Measurements from ENCODE around the gene AKR1E2.

The AKR1E2 gene

DNA sequence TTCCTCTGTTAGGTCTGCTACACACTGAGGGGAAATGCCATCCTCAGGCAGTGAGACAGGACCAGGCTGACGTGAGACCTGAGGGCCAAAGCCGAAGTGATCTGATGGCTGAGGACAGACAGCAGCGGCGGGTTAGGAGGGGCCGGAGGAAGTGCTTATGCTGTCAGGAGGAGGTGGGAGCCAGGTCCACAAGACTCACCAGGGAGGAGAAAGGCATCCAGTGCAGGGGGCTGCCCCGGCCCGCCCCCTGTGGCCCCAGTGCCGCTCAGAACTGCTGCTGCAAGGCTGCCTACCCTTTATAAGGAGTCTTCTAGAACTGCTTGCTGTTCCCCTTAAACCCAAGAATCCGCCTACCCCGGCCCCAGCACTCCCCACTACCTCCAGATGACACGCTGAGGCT is 19.8 kb downstream of the AKR1E2 start:
- no peak for DNase-seq (ENCODE audit: low read depth)

DNA sequence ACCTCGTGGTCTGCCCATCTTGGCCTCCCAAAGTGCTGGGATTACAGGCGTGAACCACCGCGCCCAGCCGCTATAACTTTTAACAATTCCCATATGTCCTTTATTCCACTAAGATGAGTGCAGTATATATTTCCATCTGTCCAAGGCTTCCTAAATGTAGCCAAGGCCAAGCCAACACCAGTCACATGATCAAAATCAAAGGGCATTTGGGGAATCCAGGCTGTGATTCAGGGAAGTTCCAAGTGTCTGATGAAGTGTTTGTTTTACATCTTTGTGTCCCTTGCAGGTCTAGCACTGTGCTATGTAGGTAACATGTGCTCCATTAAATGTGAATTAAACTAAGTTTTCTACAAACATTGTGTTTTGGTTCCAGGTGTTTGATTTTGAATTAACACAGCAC is 20.8 kb downstream of the AKR1E2 start:
- DNase-seq (ENCODE audit: low read depth): no peak

GRCh38 chr10:4847561-4848355 is 21.8 kb downstream of the AKR1E2 start:
- no peak for DNase-seq (ENCODE audit: low read depth)

DNA sequence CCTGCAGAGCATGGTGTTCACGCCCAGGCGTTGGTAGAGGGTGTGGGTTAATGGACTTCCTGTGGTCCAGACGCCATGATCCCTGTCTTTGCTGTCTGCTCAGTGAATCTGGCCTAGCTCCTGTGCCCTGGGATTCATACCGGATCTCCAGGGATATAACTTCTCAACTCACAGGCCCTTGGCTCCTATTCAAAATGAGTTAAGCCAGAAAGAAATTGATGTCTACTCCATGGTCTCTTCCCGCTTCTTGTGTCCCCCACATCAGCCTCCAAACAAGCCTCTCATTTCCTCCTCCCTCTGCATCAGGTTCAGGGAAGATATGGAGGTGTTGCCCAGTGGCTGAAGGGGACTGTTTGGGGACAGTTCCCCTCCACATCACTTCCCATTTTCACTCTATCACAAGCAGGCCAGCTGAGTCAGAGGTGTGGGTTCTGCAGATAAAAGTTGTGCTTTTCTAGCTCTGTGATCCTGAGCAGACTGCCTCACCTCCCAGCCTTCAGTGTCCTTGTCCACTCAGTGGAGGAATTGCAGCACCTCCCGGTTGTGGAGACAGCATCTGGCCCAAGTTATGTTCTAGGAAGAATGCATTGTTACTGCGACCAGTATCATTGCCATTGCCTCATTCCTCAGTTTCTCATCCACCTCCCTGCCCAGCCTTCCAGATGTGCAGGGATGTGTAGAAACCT is 22.5 kb downstream of the AKR1E2 start:
- no peak for DNase-seq (ENCODE audit: low read depth)

- no peak for DNase-seq (ENCODE audit: low read depth)
These were observed 23.0 kb downstream of the AKR1E2 start for GRCh38 chr10:4849042-4849402.

GRCh38 chr10:4849555-4850242 is 23.7 kb downstream of the AKR1E2 start:
- DNase-seq (ENCODE audit: low read depth): peak; percentile 55

DNA sequence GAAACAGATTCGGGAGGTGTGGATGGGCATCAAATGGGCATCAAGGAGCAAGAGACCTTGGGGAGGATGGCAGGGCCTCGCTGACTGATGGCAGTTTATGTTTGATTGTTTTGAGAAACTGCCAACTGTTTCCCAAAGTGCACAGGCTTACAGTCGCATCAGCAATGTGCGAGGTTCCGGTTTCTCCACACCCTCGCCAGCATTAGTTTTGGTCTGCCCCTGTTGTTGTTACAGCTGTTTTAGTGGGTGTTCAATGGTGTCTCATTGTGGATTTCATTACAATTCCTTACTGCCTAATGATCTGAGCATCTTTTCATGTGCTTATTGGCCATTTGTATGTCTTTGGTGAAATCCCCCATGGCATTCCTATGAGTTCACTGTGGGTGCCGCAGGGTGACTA is 24.4 kb downstream of the AKR1E2 start:
- DNase-seq (ENCODE audit: low read depth): no peak

DNA sequence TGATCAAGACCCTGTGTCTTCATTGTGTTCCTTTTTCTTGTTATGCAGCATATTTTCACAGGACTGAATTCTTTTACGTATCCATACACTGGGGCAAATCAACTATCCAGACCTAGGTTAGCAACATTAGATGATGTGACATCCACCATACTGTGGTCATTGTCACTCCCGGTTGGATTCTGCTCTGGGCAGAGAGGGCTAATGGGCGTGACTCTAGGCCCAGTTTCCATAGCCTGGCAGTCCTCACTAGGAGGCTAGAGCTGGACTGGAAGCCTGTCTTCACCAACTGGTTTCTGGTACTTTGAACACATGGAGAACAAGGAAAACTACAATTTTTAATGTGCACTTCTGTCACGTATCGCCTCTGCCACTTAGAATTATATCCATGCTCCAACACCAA is 25.2 kb downstream of the AKR1E2 start:
- no peak for DNase-seq (ENCODE audit: low read depth)

DNA sequence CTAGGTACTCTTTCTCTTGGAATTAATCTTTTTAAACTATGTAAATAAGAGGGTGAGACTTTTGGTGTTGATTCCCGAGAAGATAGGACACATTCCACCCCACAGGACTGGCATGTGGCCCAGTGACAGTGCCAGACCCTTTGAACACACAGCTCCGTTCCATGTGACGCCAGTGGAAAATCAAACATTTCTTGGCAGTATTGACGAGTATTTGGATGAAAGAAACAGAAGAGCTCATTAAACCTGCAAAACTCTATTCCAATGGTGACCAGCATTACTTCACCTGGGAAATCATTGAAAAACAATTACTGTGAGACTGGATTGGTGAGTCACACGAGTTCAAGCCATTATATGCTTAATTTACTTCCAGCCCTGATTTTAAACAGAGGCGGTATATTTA is 25.8 kb downstream of the AKR1E2 start:
- DNase-seq (ENCODE audit: low read depth): no peak

- no peak for DNase-seq (ENCODE audit: low read depth)
These were observed 40.1 kb downstream of the AKR1E2 start for GRCh38 chr10:4865945-4866661.

DNA sequence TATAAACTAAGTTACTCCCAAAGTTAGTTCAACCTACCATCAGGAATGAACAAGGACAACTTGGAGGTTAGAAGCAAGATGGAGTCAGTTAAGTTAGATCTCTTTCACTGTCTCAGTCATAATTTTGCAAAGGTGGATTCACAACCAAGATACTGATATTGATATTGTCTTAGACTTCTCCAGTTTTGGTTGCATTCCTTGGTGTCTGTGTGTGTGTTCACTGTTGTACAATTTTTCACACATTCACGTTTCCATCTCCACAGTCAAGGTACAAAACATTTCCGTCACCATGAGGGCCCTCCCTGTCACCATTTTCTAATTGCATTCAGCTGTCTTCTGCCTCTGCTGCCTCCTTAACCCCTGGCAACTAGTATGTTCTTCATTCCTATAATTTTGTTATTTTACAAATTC is 41.1 kb downstream of the AKR1E2 start:
- no peak for DNase-seq (ENCODE audit: low read depth)

GRCh38 chr10:4867520-4868356 is 41.7 kb downstream of the AKR1E2 start:
- no peak for DNase-seq (ENCODE audit: low read depth)

DNA sequence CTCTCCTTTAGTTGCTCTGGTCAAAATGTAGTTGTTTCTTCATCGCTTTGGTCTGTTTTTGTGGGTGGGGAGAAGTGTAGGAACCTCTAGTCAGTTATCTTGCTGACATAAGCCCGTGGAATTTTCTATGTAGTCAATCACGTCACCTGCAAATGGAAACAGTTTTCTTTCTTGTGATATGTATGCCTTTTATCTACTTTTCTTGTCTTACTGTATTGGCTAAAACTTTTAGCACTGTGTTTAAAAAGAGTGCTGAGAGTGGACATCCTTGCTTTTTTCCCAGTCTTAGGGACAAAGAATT is 42.3 kb downstream of the AKR1E2 start:
- no peak for DNase-seq (ENCODE audit: low read depth)

DNA sequence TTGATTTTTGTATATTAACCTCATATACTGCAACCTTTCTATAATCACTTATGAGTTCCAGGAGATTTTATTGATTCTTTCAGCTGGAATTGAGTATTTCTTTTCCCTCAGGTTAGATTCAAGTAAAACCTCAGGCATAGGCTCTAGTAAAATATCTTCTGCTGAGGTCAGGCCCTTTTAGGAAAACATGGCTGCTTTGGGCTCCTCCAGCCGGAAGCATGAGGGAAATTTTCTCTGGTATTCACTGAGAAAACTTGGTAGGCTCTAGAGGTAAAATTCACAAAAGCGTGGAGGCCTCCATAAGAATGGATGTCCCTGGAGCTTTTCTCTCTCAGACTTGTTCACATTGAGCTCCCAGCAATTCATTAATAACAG is 56.7 kb downstream of the AKR1E2 start:
- DNase-seq (ENCODE audit: low read depth): no peak

DNA sequence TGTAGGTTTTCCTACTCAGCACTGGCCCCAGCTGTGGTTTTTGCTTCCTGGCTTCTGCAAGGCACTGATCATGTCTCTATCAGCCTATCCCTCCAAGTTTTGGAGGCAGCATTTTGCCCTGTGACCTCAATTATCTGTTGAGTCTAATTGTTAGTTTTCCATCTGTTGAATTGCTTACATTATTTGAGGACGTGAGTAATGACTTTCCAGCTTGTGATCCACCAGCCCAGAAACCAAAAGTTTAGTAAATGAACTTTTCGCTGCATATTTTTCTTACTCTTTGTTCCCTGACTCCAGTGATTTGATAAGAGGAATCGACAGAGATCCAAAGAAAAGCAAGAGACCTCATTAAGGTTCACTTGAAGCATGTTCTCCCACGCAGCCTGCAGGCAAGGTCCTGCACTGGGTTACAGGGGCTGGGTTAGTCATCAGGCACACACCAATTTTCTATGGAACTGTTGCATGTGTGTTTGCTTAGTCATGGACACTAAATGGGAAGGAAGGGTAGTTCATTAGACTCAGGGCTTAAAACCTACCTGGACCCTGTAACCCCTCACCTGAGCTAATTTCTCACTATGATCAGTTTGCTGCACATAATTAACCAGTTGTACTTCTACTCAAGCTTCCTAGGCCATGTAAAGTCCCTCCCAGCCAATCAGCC is 57.2 kb downstream of the AKR1E2 start:
- DNase-seq (ENCODE audit: low read depth): no peak

GRCh38 chr10:4885162-4885561 is 59.2 kb downstream of the AKR1E2 start:
- DNase-seq (ENCODE audit: low read depth): no peak

DNA sequence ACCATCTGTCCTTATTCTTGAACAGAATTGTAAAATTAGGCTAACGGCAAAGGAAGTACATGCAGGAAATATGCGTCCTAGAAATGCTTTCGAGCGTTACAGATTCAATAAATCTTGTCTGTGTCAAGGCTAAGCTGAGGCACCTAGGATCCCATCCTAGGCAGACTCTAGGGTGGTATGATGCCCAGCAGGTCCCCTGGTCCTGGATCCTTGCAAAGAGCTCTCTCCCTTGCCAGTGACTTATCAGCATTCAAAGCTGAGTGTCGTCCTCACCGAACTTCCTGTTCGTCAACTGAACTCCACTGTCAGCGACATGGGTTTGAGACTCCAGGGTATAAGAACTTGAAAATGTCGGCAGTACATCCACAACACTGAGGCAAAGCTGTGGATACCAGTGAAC is 61.5 kb downstream of the AKR1E2 start:
- DNase-seq (ENCODE audit: low read depth): no peak

DNA sequence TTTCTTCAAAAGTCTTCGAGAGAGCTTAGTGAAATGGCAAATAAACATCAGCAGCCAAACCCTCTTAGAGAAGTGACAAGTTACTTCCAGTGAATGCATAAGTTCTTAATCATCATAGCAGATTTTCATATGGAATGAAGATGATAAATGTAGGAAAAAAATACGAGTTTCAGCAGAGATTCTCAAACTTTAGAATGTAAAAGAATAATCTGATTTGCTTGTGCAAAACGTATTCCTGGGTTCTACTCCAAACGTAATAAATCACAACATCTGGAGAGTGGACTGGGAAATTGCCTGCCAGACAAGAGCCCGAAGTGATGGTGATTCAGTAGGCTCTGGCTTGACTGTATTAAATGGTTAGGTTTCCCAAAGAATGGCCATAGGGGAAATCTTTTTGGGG is 62.2 kb downstream of the AKR1E2 start:
- no peak for DNase-seq (ENCODE audit: low read depth)

- no peak for DNase-seq (ENCODE audit: low read depth)
These were observed 64.0 kb downstream of the AKR1E2 start for GRCh38 chr10:4889959-4890358.

GRCh38 chr10:4892681-4893080 is 66.7 kb downstream of the AKR1E2 start:
- DNase-seq (ENCODE audit: low read depth): no peak

DNA sequence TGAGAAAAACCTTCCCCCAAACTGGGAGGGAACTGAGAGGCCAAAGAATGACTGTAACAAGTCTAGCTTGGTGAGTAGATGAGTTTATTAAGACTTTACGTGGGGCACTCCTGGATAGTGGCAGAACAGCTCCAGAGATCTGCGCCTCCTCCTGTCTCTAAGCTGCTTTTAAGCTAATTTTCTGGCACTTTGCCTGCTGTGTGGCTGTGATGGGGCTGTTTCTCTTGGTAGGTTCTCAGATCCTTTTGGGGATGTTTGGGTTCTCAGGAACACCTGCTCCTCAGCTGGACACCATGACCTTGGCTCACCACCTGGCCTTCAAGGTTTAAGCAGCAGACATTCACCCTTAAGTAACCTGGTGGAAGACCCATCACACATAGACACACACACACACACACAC is 68.3 kb downstream of the AKR1E2 start:
- no peak for DNase-seq (ENCODE audit: low read depth)
